ENCODE results near the gene JMJD1C. TPM values are rescaled to one million over a fixed set of nuclear protein-coding genes. Genes with fewer than 3 reads are reported as not detected.

Gene JMJD1C
- total RNA-seq, 1 donor from 2014 or later, result 83.7 TPM

DNA sequence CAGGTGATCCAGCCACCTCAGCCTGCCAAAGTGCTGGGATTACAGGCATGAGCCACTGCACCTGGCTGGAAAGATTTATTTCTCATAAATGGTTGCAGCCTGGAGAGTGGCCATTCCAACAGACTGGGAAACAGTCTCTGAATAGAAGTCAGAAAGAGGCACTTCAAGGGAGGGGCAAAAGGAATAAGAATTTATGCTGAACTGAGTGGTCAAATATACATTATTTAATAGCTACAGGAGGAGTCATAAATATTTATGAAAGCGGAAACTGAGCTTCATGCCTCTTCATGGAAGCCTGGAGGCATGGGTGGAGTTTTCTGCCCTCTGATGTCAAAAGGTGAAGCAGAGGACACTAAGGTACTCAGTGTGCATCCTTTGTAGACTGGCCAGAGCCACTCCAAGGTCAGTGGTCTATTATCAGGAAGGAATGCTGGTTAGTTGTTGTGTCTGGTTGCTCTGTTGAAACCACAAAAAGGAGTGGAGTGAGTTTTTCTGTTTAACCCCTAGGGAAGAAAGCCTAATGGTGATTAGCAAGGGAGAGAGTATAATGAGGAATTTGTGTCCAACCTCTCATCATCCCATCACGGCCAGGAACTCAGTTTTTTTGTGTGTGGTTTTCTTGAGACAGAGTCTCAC is 341.9 kb downstream of the JMJD1C start:
- no peak overlapping the region for H3K4me3 Mint-ChIP-seq (ENCODE audit: unreplicated experiment)
- no peak for DNase-seq (ENCODE audit: low spot score)
- H3K4me1 Mint-ChIP-seq (ENCODE audit: unreplicated experiment), result no peaks in the 10 kb centered on the region
- no peaks in the 10 kb centered on the region for H3K36me3 Mint-ChIP-seq (ENCODE audit: low read depth, unreplicated experiment)
- H3K27ac Mint-ChIP-seq (ENCODE audit: unreplicated experiment), result no peak overlapping the region
- no peaks in the 10 kb centered on the region for H3K9me3 Mint-ChIP-seq (ENCODE audit: unreplicated experiment)
- peaks cover 2% of the 10 kb centered on the region for H3K27me3 Mint-ChIP-seq (ENCODE audit: unreplicated experiment)
- TF ChIP-seq, protein P1, sequence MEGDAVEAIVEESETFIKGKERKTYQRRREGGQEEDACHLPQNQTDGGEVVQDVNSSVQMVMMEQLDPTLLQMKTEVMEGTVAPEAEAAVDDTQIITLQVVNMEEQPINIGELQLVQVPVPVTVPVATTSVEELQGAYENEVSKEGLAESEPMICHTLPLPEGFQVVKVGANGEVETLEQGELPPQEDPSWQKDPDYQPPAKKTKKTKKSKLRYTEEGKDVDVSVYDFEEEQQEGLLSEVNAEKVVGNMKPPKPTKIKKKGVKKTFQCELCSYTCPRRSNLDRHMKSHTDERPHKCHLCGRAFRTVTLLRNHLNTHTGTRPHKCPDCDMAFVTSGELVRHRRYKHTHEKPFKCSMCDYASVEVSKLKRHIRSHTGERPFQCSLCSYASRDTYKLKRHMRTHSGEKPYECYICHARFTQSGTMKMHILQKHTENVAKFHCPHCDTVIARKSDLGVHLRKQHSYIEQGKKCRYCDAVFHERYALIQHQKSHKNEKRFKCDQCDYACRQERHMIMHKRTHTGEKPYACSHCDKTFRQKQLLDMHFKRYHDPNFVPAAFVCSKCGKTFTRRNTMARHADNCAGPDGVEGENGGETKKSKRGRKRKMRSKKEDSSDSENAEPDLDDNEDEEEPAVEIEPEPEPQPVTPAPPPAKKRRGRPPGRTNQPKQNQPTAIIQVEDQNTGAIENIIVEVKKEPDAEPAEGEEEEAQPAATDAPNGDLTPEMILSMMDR (IDR thresholded peaks at IDR 0.05; ENCODE audit: unreplicated experiment), result no peak

DNA sequence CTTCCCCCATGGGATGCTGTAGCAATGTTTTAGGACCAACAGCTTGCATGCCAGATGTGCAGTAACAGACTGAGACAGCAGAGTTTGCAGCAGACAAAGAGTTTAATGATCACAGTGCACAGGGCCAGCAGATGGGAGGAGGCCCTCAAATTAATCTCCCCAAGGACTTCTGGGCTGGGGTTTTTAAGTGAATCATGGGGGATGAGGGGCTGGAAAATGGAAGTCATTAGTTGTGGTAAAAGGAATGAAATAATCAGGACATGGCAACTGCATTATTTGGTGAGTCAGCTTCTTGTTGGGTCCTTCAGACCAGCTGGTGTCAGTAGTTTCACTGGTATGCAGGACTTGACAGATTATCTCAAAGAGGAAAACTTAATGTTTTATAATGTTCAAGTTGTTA is 345.2 kb downstream of the JMJD1C start:
- DNase-seq (ENCODE audit: low spot score), result no peak
- H3K27ac Mint-ChIP-seq (ENCODE audit: unreplicated experiment), result no peak overlapping the region
- H3K27me3 Mint-ChIP-seq (ENCODE audit: unreplicated experiment), result peaks cover 3% of the 10 kb centered on the region
- H3K9me3 Mint-ChIP-seq (ENCODE audit: unreplicated experiment), result no peaks in the 10 kb centered on the region
- H3K36me3 Mint-ChIP-seq (ENCODE audit: low read depth, unreplicated experiment), result no peaks in the 10 kb centered on the region
- H3K4me1 Mint-ChIP-seq (ENCODE audit: unreplicated experiment), result no peaks in the 10 kb centered on the region
- TF ChIP-seq, protein P1 (IDR thresholded peaks at IDR 0.05; ENCODE audit: unreplicated experiment), result no peak
- no peak overlapping the region for H3K4me3 Mint-ChIP-seq (ENCODE audit: unreplicated experiment)

DNA sequence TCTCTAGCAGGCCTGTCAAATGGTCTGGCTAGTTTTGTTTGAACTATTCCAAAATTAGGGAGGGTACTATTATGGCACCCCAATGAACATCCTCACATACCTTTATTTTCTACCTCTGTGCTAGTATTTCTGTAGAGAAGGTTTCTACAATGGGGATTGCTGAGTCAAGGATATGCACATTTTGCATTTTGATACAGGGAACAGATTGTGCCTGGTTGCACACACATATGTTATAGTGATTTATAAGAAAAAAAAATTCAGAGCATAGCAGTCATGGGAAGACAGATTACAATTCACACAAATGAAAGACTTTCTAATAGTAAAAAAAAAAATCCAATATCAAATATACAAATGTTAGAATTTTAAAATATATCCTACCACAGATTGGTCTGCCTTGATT is 346.7 kb downstream of the JMJD1C start:
- Mint-ChIP-seq H3K36me3 (ENCODE audit: low read depth, unreplicated experiment) (no peaks in the 10 kb centered on the region), H3K27me3 (ENCODE audit: unreplicated experiment) (peaks cover 3% of the 10 kb centered on the region), H3K4me1 (ENCODE audit: unreplicated experiment) (no peaks in the 10 kb centered on the region), H3K27ac (ENCODE audit: unreplicated experiment) (no peak overlapping the region), H3K9me3 (ENCODE audit: unreplicated experiment) (no peaks in the 10 kb centered on the region), H3K4me3 (ENCODE audit: unreplicated experiment) (no peak overlapping the region)
- TF ChIP-seq, protein P1 (IDR thresholded peaks at IDR 0.05; ENCODE audit: unreplicated experiment), result no peak
- no peak for DNase-seq (ENCODE audit: low spot score)

Small RNA genes within 50 kb of the gene (microRNA-seq; reads per million reads assigned to microRNA genes)
- gene MIR1296 (ENCODE audit: unreplicated experiment), result 680 reads per million, percentile 92 among the genes with 10 or more reads in this experiment

Other genes with a start within 250 kb of the JMJD1C start
- gene REEP3, start 55.4 kb upstream of the JMJD1C start, total RNA-seq (ENCODE audit: unreplicated experiment), result 26.1 TPM